HEK293T (cell line): ENCODE measurements around the gene PPP1R12B.
"Not testable (repeated sequence)": the region's sequence is repeated elsewhere in the genome, so short reads cannot be mapped to it uniquely, and the experiment has no call there.

Experiments used
- ARNT ChIP-seq: fragments of 450-650 bp; IDR thresholded peaks from 2 replicates; pipeline ENCODE4 v1.6.1; 2017; ENCODE audit warnings: mild to moderate bottlenecking
- BHLHE40 ChIP-seq: fragments of 450-650 bp; IDR thresholded peaks from 2 replicates; pipeline ENCODE4 v1.6.1; 2016; ENCODE audit warnings: mild to moderate bottlenecking, moderate library complexity, borderline replicate concordance
- FOXK2 ChIP-seq: fragments of 450-650 bp; IDR thresholded peaks from 2 replicates; pipeline ENCODE4 v1.6.1; 2016; ENCODE audit warnings: mild to moderate bottlenecking
- TARDBP ChIP-seq: fragments of 450-650 bp; IDR thresholded peaks from 2 replicates; pipeline ENCODE4 v1.6.1; 2016
- TF ChIP-seq, protein P1 (sequence below): fragments of 450-650 bp; IDR thresholded peaks from 2 replicates; pipeline ENCODE4 v1.6.1; 2016

DNA sequence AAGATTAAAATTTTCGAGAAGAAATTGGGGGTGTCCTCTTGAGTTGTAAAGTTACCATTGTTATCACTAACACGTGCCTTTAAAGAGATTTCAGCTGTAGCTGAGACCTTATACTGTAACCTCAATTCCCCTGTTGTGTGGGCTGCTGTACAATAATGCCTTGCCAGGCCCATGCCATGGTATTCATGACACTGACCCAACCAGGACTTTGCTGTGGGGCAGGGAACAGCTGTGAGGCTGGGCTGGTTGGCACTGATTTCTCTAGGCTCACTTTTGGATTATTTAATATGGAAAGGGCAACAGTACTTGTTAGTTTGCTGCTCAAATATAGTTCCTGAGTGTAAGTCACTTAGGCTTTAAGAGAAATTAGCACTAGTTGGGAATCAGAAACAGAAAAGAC lies 54.9 kb downstream of the PPP1R12B start:
- not testable (repeated sequence) for TF ChIP-seq BHLHE40, ARNT, TARDBP, FOXK2
- TF ChIP-seq, protein P1, sequence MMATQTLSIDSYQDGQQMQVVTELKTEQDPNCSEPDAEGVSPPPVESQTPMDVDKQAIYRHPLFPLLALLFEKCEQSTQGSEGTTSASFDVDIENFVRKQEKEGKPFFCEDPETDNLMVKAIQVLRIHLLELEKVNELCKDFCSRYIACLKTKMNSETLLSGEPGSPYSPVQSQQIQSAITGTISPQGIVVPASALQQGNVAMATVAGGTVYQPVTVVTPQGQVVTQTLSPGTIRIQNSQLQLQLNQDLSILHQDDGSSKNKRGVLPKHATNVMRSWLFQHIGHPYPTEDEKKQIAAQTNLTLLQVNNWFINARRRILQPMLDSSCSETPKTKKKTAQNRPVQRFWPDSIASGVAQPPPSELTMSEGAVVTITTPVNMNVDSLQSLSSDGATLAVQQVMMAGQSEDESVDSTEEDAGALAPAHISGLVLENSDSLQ: not testable (repeated sequence)
